Stimulated activated CD4-positive, alpha-beta T cell treated with anti-CD3 and anti-CD28 coated beads, Interleukin-12 subunit alpha, Interleukin-12 subunit beta, amount 100 ng/mL, for 48 hours (primary cell): ENCODE measurements around the gene IL17A.

Experiments used
- DNase-seq, 3 donors: peaks; one replicate each; pipeline ENCODE4 v3.0.0-alpha.2; 2020; ENCODE audit warnings: low read depth in 2 of 3, low spot score in 1 of 3

The IL17A gene

DNA sequence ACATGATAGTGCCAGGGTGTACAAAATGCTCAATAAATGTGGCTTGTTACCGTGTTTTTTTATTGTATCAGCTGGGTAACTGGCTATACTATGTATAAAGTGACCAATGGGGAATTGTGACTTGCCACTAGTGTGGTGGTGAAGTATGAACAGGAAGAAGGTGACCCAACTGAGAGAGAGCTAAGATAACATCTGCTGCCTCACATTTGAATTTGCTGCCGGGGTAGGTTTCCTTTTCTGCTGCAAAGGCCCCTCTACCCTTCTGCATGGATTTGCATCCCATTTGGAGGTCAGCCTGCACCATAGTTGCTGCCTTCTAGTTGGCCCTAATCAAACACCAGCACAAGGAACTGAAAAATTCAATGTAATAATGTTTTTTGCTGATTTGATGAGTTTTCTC lies 24.1 kb downstream of the IL17A start:
- no peak for DNase-seq

DNA sequence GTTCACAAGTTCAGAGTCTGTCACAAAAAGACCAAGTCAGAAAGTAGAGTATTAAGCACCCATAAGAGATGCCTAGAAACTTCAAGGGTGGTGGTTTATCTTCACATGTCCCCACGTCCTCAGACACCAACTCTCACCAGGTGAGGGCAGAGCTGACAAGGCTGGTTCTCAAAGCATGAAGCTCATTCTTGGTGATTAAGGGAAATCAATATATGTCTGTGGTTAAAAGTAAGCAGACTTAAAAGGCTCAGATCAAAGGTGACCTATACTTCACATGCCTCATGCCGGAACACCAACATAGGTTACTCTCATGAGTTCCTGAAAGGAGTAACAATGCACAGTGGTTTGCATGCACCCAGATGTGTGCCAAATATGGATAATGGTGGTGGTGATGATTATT lies 27.0 kb downstream of the IL17A start:
- DNase-seq = peak in 1 of 3 donors; percentile 8

DNA sequence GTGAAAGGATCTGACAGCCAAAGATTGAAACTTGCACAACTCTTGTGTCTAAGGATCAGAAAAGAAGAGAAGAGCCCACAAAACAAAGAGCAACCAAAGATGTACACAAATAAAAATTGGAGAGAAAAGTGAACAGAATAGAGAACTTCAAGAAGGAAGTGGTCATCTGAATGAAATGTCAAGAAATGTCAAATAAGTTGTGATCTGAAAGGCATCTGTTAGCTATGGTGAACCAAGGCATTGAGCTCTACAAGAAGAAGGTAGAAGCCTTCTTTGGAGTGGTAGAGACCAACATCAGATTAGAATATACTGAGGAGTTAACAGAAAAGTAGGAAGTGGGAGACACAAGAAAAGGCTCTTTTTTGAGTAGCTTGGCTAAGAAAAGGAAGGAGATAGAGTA lies 29.6 kb downstream of the IL17A start:
- DNase-seq = no peak

DNA sequence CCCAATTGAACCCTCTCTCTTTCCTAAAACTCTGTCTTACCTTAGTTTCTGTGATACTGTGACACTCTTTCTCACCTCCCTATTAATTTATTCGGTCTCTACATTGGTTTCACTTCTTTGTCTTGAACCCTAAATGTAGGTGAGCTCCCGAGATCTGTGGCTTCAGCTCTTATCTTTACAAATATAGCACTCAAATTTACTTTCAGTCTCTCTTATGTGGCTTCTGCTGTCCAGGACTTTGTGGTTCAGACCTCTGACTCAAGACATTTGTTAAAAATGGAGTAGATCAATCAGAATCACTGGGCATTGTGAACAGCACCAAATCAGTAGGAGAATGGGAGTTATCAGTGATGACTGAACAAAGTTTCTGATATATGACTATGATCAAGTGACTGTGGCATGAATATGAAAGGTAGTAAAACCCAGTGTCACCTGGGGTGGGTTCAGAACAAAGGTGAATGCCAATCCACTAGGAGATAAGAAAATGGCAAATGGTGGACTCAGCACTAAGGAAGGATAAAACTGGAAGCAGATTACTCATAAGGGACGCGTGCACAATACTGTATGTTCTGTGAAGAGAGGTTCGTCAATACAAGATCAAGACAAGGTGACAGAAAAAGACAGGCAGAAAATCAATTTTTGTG lies 30.9 kb downstream of the IL17A start:
- DNase-seq = no peak

DNA sequence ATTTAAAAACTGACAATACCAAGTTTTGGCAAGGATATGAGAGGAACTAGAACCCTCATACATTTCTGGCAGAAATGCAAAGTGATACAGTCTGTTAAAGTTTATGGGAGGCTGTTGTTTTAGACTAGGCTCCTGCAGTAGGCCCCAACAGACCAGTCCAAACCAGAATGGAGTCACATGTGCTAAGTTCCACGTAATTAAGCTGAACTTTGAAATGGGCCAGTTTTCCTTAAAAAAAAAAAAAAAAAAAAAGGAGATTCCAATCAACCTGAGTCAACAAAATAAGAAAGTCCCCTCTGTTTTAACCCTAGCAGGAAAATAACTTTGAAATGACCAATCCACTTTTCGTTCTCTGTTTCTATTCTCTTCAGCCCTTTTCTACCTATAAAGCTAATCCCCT lies 31.6 kb downstream of the IL17A start:
- DNase-seq = no peak

DNA sequence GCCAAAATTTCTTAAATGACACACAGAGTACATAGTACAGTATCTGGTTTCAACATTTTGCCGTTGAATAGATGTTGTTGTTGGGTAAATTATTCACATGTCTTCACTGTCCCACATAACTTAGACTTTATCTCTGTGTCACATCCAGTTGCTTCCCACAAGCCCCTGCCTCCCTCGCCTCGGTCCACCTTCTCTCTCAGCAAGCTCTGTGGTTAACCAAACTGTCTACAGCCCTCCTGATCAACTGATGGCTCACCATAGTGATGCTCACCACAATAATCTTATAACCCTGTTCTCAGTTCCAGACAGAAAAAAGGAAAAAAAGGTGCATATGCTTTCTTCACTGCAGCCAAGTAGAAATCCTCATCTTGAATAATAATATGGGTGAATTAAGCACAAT lies 35.1 kb downstream of the IL17A start:
- peak; percentile 38 to 54 (median 48) for DNase-seq

DNA sequence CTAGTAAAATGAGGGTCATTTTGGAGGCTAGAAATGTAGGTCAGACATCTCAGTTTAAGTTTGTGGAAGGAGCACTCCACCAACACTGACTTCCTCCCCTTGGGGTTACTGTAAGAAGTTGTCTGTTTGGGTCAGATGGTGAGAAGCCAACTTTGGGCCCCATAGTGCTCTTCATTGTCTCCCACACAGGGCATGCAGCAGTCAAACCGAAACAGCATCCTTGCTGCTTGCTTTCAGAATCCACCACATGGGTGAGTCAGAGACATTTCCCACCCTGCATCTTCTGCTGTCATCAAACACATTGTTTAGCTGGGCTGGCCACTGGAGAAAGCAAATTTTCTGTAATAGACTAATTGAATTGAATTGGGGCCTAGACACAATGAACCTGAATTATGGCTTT lies 41.3 kb downstream of the IL17A start:
- DNase-seq = peak; percentile 64 to 73 (median 64)

DNA sequence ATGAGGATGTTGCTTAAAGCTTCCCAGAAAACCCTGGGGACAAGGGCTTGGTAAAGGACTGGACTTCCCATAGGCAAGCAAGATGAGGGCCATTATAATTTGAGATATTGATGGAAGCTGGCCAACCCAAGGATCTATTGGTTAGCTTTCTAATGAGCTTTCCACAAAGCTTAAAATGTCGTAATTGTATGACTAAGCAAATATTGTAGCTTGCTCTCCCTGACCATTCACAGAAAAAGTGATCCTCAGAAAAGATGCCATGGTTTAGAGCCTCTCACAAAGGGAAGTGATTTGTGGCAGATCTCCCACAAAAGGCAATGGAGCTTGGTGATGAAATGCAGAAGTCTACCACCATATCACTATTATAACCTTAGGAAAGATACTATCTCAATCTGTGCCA lies 44.5 kb downstream of the IL17A start:
- no peak for DNase-seq

DNA sequence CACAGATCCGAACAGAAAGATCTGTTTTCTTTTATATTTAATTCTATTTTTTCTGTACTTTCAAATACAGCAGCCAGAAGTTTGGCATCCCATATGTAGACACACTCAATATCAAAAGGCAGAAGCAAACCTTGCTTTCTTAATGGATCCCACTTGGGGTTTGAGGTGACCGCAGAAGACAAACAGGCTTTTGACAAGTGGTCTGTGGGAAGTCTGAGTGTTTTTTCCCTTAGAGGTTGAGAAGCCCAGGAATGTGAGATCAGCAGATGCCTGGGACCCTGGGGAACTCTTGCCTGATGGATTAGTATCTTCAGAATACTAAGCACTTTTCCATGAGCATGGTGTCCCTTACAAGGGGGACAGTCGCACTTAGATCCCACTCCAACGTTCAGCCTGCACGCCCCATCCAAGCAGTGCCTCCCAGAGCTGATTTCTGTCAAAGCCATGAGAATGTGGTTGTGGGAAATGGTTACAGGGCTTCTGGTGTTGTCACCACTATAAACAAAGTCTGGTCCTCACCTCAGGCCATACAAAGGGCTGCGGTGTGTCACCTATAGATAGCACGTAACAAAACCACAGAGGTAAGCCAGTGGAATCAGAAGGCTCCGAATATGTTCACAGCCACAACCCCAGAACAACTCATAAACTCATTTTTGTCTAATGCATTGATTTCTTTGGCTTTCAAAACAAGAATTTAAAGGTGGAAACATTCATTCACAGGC lies 45.4 kb downstream of the IL17A start:
- DNase-seq = peak in 2 of 3 donors; percentile 34 to 37

DNA sequence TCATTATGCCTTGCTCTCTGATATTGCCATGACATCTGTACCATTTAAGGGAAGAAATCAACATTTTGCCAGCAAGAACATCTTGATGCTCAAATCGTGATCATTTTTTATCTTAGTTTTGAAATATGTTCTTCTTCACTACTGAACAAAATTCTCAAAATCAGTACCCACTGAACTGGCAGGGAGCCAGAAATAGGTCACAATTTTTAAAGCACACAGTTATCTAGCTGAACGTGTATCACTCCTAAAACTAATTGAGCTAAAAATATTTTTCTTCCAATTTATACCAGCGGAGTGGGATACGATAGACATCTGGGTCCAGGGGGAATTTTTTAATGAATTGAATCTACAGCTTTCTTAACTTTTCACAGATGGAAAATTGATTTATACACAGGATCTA lies 46.8 kb downstream of the IL17A start:
- DNase-seq = no peak

DNA sequence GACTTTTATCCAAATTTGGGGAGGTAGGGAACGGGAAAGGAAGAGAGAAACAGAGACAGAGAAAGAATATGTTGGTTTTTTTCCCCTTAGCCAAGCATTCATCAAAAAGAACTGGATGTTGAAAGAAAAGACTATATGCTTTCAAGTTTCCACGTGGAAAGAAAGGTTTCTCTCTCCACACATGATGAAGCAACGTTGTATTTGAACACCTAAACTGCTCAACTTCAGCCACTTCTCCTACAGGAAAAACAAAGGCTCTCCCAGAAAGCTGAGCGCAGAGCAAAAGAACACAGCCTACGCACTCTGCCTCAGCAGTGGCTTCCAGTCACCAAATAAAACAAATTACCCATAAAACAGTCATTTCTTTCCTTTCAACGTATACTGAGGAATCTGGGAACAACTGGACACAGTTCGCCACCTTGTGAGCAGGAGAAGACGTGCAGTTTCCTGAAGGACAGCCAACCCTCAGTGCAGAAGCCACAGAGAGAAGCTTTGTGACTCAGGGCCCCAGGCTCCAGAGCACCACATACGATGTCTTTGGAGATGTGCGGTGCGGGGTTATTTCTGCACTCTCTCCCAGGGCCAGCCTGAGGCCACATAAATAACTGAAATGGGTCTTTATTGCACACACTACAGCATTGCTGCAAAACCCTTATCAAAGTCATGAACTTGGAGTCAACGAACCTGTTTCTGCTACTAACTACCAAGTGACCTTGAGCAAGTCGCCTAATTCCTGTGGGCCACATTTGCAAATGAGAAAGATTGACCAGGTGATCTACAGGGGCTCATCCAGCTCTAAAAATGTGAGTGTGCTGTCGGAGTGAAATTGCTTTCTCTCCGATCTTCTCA lies 48.0 kb downstream of the IL17A start:
- peak; percentile 34 to 44 (median 43) for DNase-seq
